SJSA1 (cell line): Measurements from ENCODE around the gene ZBTB25. TPM values are rescaled to one million over a fixed set of nuclear protein-coding genes. Genes with fewer than 3 reads are reported as not detected.

Experiments
- DNase-seq, 2 experiments: peaks; one replicate each; pipeline ENCODE4 v3.0.0-alpha.2; 2015 to 2020; ENCODE audit warnings: low spot score in 2 of 2, low read depth in 1 of 2
- H3K27ac ChIP-seq: fragments of 250-450 bp; sonication (Bioruptor Pico); 2 replicates; pipeline ENCODE4 v1.5.1; 2020; ENCODE audit warnings: mild to moderate bottlenecking, moderate library complexity
- H3K27me3 ChIP-seq: fragments of 250-450 bp; sonication (Bioruptor Pico); replicated peaks from 2 replicates; pipeline ENCODE4 v1.5.1; 2020; ENCODE audit warnings: mild to moderate bottlenecking, moderate library complexity
- H3K36me3 ChIP-seq: fragments of 250-450 bp; sonication (Bioruptor Pico); 2 replicates; pipeline ENCODE4 v1.5.1; 2020; ENCODE audit warnings: mild to moderate bottlenecking
- H3K4me1 ChIP-seq: fragments of 250-450 bp; sonication (Bioruptor Pico); replicated peaks from 2 replicates; pipeline ENCODE4 v1.6.1; 2021; ENCODE audit warnings: mild to moderate bottlenecking
- H3K4me3 ChIP-seq: fragments of 250-450 bp; sonication (Bioruptor Pico); 2 replicates; pipeline ENCODE4 v1.5.1; 2020; ENCODE audit warnings: mild to moderate bottlenecking
- H3K9me3 ChIP-seq: fragments of 250-450 bp; sonication (Bioruptor Pico); replicated peaks from 2 replicates; pipeline ENCODE4 v1.5.1; 2020; ENCODE audit warnings: mild to moderate bottlenecking
- total RNA-seq: library from RNA; depleted of rRNA; stranded (reverse); fragments of >200 nt; shearing (Covaris generic); gene quantifications from 2 replicates; pipeline ENCODE4 v1.2.3, GENCODE V29; 2014

The ZBTB25 gene
- total RNA-seq, 1 experiment from 2014 or later = 2.2 TPM

DNA sequence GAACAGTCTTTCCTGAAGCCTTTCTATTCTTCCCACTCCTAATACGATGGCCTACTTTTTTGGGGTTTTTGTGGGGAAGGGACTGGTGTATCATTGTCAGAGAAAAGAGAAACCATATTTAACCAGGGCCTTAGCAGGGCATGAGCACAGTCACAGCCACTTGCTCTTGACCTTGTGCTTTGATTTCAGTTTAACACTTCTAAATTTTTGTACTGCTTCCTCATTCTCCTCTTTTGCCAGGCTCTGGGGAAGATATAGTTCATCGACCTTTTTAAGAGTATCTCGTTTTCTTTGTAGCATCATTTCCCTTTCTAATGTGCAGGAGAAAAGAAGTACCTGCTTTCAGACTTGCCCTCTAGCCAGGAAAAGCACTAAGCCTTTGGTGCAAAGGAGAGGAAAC, 3.1 kb upstream of the ZBTB25 start:
- Histone ChIP-seq H3K27me3 (no peaks in the 10 kb centered on the region), H3K4me1 (peaks cover 48% of the 10 kb centered on the region), H3K36me3 (peaks cover 33% of the 10 kb centered on the region), H3K9me3 (no peaks in the 10 kb centered on the region), H3K4me3 (peak overlapping the region; percentile 93), H3K27ac (no peak overlapping the region)
- no peak for DNase-seq

DNA sequence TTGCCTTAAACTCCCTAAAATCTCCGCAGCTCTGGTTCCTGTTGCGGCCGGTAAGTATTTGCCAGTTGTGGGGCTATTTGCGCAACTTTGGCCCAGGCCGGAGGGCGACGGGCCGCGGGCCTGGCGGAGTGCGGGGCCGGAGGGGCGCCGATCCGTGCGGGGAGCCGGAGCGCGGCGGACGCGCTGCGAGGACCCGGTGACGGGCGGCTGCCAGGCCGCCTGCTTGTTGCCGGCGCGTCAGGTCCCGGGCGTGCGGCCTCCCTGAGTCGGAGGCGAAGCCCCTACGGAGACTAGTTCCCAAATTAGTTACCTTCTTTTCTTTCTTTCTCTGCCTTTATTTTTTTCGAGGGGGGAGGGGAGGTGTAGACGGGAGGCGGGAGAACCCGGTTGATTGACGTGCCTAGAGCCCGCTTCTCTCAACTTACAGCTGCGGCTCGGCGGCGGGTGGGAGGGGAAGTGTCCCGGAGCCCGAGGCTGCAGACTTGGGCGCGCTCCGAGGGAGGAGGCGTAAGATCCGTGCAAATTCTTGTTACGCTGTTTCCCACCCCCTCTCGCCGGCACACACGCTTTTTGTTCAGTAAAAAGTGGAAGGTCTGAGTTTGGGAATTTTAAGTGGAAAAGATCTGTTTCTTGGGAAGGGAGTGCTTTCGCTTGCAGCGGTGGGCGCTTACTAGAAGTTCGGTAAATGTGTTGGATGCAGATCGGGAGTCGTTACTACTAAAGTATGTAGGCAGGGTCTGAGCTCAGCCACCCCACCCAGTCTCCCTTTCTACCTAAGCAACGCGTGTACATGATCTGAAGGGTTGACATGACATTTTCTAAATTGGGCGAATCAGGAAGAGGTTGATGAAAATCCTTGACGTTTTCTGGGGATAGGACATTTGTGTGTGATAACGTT, 1.5 kb upstream of the ZBTB25 start:
- Histone ChIP-seq H3K36me3 (peaks cover 24% of the 10 kb centered on the region), H3K27me3 (no peaks in the 10 kb centered on the region), H3K4me3 (peak overlapping the region; percentile 93), H3K9me3 (no peaks in the 10 kb centered on the region), H3K27ac (peak overlapping the region; percentile 96), H3K4me1 (peaks cover 41% of the 10 kb centered on the region)
- DNase-seq = peak; percentile 85 to 88

DNA sequence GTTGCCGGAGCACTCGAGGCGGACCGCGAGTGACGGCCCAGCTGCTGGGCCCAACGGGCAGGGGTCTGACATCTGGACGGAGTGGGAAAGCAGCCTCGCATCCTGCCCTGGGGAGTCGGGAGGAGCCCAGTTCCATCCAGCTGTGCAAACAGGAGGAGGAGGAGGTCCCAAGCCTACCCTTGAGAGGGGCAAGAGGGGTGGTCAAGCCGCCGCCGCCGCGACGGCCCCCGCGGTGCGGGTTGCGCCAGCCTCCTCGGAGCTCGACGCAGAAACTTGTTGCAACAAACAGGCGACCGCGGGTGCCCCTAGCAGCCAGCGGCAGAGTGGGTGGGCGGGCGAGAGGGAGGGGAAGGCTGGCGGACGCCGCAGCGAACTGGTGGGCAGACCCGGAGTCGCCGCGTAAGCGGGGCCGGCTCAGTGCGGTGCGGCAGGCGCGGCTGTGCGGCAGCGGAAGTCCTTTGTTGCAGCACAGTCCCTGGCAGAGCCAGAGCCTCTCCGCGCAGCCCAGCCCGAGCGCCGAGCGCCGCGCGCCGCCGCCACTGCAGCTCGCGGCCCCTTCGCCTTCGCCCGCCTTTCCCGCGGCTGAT, 765 bp upstream of the ZBTB25 start, which contains the start of gene ZBTB1:
Gene ZBTB1, plus strand, starts transcription at position 461 of the 587 bp plus-strand sequence. CDS start 16,735 bp downstream, outside the sequence.
- H3K4me1 ChIP-seq = peaks cover 40% of the 10 kb centered on the region
- no peaks in the 10 kb centered on the region for H3K27me3 ChIP-seq
- peak within 1 kb of the TSS; percentile 96 for H3K27ac ChIP-seq
- H3K9me3 ChIP-seq = no peaks in the 10 kb centered on the region
- DNase-seq = peak; percentile 88 to 94
- H3K36me3 ChIP-seq = peaks cover 24% of the 10 kb centered on the region
- H3K4me3 ChIP-seq = peak within 1 kb of the TSS; percentile 93

DNA sequence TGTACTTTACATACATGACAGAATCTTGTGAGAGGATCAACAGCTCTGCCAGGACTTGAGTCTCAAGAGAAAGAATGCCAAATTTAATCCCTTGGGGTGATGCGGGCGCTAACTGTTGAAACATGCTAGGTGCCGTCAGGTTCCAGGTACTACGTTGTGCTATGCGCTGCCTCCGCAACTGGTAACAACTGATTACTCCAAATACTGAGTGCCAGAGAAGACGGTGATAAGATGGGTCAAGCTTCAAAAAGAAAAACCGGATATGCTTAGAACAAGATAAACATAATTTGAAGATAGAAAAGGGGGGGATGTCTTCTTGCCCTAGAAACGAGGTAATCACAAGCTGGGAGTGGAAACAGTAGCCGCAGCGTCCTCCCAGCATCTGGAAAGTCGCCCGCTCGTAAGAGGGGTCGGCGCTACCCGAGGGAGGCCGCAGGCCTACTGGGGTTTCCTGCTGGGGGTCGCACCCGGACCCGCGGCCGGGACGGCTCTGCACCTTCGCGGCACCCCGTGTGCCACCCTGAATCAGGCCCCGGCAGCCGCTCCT, 678 bp downstream of the ZBTB25 start:
- DNase-seq = no peak
- no peaks in the 10 kb centered on the region for H3K27me3 ChIP-seq
- H3K4me1 ChIP-seq = peaks cover 33% of the 10 kb centered on the region
- peak overlapping the region; percentile 96 for H3K27ac ChIP-seq
- H3K36me3 ChIP-seq = peaks cover 23% of the 10 kb centered on the region
- no peaks in the 10 kb centered on the region for H3K9me3 ChIP-seq
- peak overlapping the region; percentile 93 for H3K4me3 ChIP-seq

DNA sequence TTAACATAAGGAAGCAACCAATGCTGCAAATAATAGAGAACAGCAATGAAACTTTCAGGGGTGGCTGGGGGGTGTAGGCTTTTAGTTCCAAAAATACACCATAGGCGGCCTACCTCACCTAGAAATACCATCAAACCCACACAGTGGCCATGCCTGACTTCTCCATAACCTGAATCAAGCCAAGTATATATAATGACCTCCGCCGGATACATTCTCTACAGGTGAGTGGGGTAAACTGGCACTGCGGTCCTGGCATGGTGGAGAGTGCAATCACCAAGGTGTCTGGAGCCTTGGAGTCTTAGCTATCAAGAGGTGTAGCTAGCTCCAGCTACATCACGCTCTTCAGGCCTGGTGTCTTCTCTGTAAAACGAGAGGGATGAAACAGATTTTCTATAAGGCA, 1.2 kb downstream of the ZBTB25 start:
- DNase-seq = no peak
- peaks cover 28% of the 10 kb centered on the region for H3K4me1 ChIP-seq

DNA sequence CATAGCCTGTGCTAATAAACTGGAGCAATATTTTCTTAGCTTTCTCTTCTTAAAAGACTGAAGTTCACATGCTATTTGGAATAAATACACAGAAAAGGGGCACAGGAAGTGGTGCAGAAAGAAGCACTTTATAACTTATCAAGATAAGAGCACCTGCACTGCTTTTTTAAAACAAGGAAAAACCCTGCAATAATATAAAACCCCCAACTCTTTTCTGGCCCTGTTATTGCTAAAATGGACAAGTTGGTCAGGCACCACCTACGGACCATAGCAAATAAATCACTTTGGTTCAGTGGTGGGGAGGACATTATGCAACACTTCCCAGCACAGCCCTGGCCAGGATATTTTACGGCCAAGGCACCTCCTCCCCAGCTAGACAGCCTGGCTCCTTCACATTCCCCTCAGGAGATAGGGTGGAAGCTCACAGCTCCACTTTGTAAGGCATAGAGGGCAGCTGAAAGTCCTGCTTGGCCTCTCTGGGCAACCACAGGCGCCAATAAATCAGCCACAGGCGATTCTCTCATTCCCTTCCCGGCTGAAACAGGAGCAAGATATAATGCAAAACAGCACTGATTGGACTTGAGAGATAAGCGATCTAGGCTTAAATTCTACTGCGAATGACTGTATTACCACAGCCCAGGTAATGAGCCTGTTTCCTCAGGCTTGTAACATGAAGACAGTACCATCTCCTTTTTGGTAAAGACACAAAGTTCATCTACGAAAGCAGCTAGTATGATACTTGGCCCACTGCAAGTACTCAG, 2.0 kb downstream of the ZBTB25 start:
- H3K9me3 ChIP-seq = no peaks in the 10 kb centered on the region
- H3K27ac ChIP-seq = no peak overlapping the region
- H3K4me1 ChIP-seq = peaks cover 22% of the 10 kb centered on the region
- no peak overlapping the region; the same call in 1 of the 2 replicates for H3K4me3 ChIP-seq
- peak; percentile 23 to 45 for DNase-seq
- H3K36me3 ChIP-seq = peaks cover 21% of the 10 kb centered on the region
- no peaks in the 10 kb centered on the region for H3K27me3 ChIP-seq

More for the DNA sequence above, 1.2 kb downstream of the ZBTB25 start:
- no peaks in the 10 kb centered on the region for H3K9me3 ChIP-seq
- H3K4me3 ChIP-seq = peak overlapping the region; percentile 93
- peak overlapping the region; percentile 96; the same call in 1 of the 2 replicates for H3K27ac ChIP-seq
- H3K27me3 ChIP-seq = no peaks in the 10 kb centered on the region
- H3K36me3 ChIP-seq = peaks cover 21% of the 10 kb centered on the region

DNA sequence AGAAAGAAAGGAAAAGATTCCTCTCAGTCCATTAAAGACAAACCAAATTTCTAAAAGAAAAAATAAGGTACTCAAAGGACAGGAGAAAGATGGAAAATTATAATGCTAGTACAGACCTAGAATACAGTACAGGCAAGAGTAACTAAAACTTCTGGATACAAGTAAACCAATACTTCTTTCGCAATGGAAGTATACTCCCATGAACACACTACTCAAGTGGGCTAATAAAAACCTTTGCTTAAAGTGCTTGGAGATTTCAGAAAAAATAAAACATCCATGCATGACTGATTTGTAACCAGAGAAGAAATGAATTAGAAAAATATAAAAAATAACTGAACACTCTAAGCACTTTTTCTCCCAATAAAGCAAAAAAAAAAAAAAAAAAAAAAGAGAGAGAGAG, 3.5 kb downstream of the ZBTB25 start:
- H3K4me3 ChIP-seq = no peak overlapping the region
- no peaks in the 10 kb centered on the region for H3K9me3 ChIP-seq
- DNase-seq = no peak
- peaks cover 12% of the 10 kb centered on the region for H3K36me3 ChIP-seq
- H3K4me1 ChIP-seq = peaks cover 18% of the 10 kb centered on the region
- H3K27me3 ChIP-seq = no peaks in the 10 kb centered on the region
- no peak overlapping the region for H3K27ac ChIP-seq

DNA sequence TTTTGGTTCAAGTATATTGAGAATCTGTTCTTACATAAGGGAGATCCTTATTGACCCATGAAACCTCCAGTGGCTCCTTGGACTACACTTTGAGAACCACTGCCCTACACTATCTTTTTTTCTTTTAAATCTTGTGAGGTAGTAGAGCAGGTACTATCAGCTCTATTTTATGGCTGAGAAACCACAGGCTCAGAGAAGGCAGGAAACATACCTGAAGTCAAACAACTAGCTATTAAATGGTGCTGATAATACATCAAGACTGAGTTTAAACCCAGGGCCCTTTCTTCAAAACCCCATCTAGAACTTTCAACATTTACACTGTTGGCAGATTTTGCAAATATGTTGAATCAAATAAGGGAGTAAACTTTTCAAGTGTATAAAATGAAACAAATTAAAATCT, 6.9 kb downstream of the ZBTB25 start:
- no peaks in the 10 kb centered on the region for H3K9me3 ChIP-seq
- H3K4me3 ChIP-seq = no peak overlapping the region
- H3K27me3 ChIP-seq = no peaks in the 10 kb centered on the region
- 0 out of 2 replicates have a peak, but pooled peaks cover 7% of the 10 kb centered on the region for H3K36me3 ChIP-seq
- H3K4me1 ChIP-seq = peaks cover 7% of the 10 kb centered on the region
- no peak overlapping the region for H3K27ac ChIP-seq
- DNase-seq = no peak

DNA sequence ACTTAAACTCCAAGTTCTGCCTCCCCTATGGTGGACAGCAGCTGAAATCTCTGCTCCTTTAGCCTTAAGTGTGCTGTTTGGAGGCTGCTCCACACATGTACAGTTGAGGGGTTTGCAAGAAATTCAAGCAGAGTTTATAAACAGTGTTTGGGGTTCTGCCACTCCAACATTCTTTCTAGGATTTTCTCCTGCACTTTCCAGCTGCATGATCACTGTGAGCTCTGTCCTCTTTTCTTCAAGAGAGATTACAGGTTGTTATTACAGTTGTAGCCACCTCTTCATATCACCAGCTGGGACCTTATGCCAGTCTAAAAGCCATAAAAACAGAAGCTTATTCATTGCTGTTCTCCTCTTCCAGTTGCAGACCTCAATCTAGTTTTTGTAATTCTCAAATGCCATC, 8.4 kb downstream of the ZBTB25 start:
- no peak for DNase-seq
- no peaks in the 10 kb centered on the region for H3K4me1 ChIP-seq
- no peak overlapping the region for H3K27ac ChIP-seq
- no peak overlapping the region for H3K4me3 ChIP-seq
- 0 out of 2 replicates have a peak, but pooled peaks cover 7% of the 10 kb centered on the region for H3K36me3 ChIP-seq
- no peaks in the 10 kb centered on the region for H3K27me3 ChIP-seq
- H3K9me3 ChIP-seq = no peaks in the 10 kb centered on the region

DNA sequence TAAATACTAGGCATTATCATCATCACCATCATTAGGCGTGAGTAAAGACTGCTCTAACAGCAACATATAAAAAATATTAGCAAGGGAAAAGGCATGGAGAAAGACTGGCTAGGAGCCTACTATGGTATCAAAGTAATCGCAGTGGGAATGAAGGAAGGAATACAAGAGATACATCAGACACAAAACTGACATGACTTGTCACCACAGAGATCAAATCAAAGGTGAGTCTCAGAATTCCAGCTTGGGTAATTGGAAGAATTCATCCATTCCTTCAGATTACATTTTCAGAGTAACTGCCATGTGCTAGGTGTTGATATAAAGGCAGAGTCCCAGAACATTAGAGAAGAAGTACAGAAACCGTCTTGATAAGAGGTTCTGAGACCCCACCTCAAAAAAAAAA, 10.2 kb downstream of the ZBTB25 start:
- Histone ChIP-seq H3K27me3 (no peaks in the 10 kb centered on the region), H3K4me3 (no peak overlapping the region), H3K4me1 (no peaks in the 10 kb centered on the region), H3K9me3 (no peaks in the 10 kb centered on the region), H3K27ac (no peak overlapping the region), H3K36me3 (peaks cover 14% of the 10 kb centered on the region)
- no peak for DNase-seq

DNA sequence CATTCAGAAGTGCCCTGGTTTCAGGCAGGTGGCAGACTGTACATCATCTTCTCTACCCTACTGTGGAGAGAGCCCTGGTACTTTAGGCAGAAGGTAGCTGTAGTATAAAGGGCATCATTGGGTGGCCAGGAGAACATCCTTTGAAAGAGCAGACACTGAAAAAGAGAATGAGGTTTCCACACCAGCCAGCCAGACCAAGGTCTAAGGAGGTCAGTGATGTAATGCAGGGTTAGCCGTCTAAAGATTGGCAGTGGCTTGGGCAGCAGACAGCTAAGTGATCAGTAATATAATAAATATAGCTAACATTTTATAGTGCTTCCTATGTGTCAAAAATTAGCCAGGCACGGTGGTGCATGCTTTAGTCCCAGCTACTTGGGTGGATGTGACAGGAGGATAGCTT, 12.0 kb downstream of the ZBTB25 start:
- Histone ChIP-seq H3K4me1 (no peaks in the 10 kb centered on the region), H3K36me3 (peaks cover 29% of the 10 kb centered on the region), H3K9me3 (no peaks in the 10 kb centered on the region), H3K4me3 (no peak overlapping the region), H3K27ac (no peak overlapping the region), H3K27me3 (no peaks in the 10 kb centered on the region)
- DNase-seq = no peak

DNA sequence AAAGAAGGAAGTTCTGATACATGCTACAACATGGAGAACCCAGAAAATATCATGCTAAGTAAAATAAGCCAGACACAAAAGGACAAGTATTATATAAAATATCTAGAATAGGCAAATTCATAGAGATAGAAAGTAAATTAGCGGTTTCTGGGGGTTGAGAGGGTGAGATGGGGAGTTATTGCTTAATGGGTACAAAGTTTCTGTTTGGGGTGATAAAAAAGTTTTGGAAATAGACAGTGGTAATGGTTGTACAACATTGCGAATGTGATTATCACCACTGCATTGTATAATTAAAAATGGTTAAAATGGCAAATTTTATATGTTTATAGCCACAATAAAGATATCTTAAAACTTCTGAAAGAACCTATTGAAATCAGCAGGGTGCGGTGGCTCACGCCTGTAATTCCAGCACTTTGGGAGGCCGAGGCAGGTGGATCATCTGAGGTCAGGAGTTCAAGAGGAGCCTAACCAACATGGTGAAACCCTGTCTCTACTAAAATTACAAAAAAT, 15.0 kb downstream of the ZBTB25 start:
- no peak for DNase-seq
- no peaks in the 10 kb centered on the region for H3K9me3 ChIP-seq
- H3K4me1 ChIP-seq = no peaks in the 10 kb centered on the region
- H3K4me3 ChIP-seq = no peak overlapping the region
- H3K27ac ChIP-seq = no peak overlapping the region
- H3K27me3 ChIP-seq = no peaks in the 10 kb centered on the region
- H3K36me3 ChIP-seq = peaks cover 26% of the 10 kb centered on the region

DNA sequence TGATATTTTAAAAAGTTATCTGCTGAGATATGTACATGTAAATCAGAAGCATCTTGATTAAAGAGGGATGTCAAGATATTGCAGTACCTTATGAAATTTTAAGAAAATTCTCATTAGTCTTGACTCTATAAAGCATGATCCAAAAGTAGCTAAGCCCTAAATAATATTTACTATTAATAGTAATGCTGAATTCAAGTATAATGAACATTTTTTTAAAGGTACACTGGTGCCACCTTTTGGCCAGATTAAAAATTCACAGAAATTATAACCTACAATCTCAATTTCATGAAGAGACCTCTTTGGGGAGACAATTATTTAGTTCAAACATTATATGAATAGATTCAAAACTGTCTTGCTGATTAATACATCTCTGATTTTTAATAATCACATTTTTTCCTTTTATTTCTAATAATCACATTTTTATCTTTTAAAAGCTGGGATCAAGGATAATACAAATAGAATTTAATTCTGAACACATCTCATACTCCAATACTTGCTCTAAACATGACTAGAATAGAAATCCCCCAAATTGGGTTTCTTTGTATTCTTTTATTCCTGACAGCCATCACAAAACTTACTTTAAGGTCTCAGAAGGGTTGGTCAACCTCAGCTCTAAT, 24.9 kb downstream of the ZBTB25 start:
- Histone ChIP-seq H3K36me3 (no peaks in the 10 kb centered on the region; the same call in 1 of the 2 replicates), H3K4me3 (no peak overlapping the region), H3K9me3 (no peaks in the 10 kb centered on the region), H3K27me3 (no peaks in the 10 kb centered on the region), H3K27ac (no peak overlapping the region), H3K4me1 (no peaks in the 10 kb centered on the region)
- peak in 1 of 2 experiments; percentile 19 for DNase-seq
